ENCODE data around the gene SEC24D.

Gene SEC24D

DNA sequence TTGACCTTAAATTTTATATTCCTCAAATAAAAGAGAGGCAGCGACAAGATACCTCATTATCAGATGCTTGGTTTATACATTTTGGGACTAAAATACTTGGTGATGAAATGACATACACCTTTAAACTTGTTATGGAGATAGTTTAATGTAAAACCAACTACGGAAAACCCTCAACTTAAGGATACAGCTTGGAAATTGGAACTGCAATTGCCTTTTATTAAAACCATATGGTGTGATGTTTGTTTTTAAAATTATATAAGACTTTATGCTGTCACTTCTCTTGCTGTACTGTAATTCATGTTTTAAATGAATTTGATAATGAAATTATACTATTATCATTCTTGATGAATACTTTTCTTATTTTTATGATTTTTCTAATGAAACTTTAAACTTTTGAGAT lies 124.9 kb downstream of the SEC24D start:
- no peak for DNase-seq

DNA sequence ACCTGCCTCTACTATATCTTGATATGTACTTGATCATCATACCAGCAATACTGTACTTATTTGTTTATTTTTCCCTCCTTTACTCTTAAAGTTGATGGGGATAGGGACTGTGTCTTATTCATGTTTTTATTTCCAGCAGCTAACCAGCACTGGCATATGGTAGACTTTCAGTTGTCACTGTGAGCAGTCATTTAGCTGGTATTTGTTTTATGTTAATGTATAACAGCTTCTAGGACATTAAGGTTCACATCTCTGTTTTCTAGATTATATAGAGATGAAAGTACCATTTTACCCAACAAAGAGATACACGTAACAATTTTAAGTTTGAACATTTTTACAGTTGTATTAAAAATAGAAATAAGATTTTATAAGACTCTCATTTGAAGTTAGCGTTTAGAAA lies 132.8 kb downstream of the SEC24D start:
- DNase-seq = no peak

DNA sequence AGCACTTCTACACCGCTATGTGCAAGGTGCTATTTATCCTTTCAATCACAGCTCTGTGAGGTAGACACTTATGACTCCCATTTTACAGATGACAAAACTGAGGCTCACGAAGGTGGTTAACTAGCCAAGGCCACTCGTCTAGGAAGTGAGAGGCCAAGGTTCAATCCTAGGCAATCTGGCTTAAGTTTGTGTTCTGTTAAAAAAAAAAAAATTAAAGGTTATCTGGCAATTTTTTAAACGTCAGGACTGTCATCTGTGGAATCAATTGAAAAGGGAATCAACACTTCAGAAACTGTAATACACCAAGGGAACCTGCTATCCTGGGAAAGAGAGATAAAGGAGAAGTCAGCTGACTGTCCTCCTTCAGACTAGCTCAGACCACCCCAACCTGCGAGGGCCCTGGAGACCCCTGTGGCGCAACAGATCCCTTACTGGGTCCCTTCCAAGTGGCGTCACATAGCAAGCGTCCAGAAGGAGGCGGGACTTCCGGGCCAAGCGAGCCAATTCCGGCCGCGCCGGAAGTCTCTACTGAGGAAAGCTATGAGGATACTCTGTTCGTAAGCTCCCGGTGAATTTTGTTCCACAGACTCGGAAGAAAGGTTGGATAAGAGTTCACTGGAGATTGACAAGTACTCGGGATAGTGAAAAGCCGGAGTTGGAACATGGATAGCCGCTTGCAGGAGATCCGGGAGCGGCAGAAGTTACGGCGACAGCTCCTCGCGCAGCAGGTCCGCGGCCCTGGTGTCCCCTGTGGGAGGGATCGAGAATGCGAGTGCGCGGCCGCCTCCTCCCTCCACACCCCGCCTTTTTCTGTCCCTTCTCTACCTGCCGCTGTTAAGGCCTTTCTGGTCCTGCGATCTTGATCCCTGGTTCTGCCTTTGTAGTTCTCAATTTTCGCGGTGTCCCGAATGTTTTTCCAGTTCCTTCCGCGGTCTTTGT lies 150.8 kb downstream of the SEC24D start, which contains the start of gene METTL14:
Gene METTL14 (plus strand): TSS at position 520 of the 939 bp plus-strand sequence. CDS start 143 bp downstream, at position 663.
- peak; percentile 71 for DNase-seq

DNA sequence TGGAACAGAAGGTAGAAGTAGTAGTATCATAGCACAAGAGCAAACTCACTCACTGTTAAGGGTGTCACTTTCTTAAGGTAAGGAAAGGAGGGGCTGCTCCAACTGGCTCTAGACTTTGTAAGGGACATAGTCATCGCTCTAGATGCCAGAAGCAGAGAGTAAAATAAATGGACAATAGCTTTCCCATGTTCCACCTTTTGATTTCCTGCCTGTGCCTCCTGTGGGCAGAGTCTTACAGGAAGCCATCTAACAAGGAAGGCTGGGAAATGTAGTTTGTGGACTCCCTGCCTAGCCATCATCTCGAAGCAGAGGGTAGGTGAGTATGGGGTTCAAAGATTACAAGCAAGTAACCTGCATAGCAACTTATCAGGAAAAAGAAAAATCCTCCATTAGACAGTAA lies 152.4 kb downstream of the SEC24D start:
- no peak for DNase-seq

DNA sequence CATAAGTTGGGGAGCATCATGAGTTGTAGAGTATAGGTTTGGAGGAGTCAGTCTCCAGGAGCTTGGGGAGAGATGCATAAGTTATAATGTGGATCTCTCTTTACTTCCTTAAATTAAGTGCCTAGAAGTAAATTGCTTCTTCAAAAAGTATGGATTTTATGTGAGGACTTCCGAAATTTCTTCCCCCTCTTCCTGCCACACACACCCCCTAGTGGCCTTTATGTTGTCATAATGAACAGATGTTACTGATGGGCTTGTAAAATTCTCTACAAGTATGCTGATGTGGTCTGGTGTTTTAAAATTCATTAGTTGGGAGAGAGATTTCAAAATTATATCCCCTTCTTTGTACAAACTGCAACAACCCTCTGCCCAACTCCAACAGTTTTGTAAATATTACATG lies 153.0 kb downstream of the SEC24D start:
- no peak for DNase-seq

DNA sequence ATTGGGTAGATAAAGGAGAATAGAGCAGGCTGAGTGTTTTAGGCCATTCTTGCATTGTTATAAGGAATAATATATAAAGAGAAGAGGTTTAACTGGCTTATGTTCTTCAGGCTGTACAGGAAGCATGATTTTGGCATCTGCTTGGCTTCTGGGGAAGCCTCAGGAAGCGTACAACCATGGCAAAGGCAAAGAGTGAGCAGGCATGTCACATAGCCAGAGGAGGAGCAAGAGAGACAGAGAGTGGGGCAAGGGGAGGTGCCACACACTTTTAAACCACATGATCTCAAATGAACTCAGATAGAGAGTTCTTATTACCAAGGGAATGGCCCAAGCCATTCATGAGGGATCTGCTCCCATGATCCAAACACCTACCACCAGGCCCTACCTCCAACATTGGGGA lies 155.1 kb downstream of the SEC24D start:
- DNase-seq = no peak

DNA sequence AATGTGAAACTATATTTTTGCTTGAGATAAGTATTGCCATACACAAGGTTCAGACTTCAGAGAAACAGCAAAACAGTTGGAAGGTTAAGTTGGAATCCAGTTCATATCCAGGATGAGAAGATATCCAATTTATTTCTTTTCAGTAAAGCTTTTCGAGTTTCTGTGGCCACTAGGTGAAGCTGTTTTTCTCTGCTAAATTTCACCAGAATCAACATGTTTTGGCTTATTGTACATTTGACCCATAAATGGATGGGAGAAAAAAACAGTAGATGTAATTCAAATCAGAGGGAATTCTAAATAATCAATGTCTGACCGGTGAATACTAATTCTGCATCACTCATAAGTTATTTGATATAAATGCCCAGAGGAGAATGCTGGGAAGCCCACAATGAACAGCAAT lies 159.8 kb downstream of the SEC24D start:
- no peak for DNase-seq

Data from NCI-H1105 treated with DMSO at 0.1 percent for 48 hours (cell line).